CD4-positive, alpha-beta T cell treated with Interleukin-15 for 4 hours (primary cell): ENCODE data around the gene CARD9.

Experiments used
- DNase-seq: peaks from one replicate; pipeline ENCODE4 v3.0.0-alpha.2; 2020; ENCODE audit warnings: low spot score

CARD9 gene

DNA sequence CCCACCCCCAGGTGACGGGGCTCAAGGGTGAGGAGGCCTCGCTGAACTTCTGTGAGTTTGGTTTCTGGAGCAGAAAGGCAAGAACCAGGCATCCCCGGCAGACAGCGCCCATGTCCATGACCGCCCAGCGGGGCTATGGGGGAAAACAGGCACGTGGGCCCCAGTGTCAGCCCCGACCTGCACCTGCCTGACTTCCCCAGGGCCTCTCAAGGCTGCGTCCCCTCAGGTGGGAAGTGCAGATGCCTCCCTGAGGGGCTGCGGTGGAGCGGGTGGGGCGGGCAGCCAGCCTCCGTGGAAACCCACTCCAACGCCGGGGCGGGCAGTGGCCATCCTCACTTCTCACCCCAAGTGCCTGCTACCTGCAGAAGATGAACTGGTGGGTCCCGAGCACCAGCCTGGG, 6.9 kb upstream of the CARD9 start:
- no peak for DNase-seq

DNA sequence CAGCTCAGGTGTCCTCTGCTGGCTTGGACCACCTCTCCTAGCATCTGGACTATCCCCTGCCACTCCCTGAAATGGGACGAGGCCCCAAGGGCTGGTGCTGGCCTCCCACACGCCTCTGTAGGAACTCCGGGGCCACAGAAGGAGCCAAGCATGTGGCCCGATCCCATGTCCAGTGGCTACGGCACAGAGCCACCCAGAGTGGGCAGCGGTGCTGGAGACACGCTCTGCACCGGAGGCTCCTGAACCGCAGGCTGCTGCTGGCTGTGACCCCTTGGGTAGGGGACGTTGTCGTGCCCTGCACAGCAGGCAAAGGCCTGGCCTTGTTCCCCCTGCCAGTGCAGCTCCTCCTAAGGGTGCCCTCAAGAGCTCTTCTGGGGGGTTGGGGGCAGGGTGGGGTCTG, 6.4 kb upstream of the CARD9 start:
- DNase-seq: no peak

DNA sequence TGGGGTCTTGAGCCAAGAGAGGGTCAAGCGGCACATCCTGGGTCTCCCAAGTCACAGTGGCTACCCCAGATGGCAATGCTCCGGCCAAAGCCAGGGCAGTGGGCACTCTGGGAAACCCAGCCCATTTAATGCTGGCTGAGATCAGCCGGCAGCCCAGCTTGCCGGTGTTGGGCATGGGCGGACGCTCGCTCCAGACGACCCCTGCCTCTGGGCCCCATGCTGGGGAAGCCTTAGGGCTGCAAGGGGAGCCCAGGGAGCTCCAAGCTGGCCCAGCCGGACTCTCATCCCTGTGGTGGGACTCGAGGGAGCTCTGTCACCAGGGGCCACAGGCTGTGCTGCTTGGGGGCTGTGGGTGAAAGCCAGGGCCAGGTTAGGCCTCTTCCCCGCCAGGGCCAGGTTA, 5.9 kb upstream of the CARD9 start:
- DNase-seq: no peak

DNA sequence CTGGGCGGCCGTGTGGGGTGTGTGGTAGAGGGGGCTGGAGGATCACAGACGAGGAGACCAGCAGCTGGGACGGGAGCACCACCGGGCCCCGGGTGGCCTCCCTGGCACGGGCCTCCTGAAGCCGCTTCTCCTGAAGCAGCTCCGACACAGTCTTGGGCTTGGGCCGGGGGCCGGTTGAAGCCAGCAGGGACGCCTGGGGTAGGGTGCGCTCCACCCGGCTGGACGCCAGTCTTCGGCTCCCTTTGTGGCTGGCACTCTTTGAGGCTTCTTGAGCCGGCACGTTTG, 5.5 kb upstream of the CARD9 start:
- no peak for DNase-seq

DNA sequence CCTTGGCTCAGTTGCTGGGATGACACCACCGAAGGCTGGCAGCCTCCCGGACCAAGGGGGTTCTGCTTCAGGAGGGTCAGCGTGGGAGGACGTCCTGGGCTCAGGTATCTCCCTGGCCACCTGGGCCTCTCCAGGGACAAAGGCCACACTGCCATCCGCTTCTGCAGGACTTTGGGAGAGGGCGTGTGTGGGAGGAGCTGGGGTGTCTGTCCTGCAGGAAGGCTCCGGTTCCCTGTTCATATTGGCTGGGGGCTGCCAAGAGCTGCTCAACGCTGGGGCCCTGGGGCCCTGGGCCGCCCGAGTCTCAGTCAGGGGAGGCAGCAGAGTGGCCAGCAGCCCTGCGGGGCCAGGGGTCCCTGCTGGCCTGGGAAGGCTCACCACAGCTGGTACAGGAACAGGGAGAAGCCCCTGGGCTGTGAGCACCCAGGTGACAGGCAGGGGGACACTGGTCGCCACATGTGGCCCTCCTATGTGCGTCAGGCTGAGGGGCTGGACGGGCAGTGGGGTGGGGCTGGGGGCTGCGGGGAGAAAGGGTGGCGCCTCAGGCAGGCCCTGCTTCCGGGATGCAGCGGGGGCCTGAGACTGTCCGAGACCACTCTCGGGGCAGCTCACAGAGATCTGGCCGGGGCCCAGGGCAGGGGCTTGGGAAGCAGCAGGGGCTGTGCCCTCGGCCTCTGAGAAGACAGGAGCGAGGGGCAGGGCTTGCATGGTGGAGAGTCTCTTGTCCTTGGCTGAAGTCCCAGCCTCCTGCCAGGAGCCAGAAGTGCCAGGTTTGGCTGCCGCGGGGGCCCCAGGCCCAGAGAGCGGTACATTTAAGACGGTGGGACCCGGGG, 4.9 kb upstream of the CARD9 start:
- DNase-seq: no peak

DNA sequence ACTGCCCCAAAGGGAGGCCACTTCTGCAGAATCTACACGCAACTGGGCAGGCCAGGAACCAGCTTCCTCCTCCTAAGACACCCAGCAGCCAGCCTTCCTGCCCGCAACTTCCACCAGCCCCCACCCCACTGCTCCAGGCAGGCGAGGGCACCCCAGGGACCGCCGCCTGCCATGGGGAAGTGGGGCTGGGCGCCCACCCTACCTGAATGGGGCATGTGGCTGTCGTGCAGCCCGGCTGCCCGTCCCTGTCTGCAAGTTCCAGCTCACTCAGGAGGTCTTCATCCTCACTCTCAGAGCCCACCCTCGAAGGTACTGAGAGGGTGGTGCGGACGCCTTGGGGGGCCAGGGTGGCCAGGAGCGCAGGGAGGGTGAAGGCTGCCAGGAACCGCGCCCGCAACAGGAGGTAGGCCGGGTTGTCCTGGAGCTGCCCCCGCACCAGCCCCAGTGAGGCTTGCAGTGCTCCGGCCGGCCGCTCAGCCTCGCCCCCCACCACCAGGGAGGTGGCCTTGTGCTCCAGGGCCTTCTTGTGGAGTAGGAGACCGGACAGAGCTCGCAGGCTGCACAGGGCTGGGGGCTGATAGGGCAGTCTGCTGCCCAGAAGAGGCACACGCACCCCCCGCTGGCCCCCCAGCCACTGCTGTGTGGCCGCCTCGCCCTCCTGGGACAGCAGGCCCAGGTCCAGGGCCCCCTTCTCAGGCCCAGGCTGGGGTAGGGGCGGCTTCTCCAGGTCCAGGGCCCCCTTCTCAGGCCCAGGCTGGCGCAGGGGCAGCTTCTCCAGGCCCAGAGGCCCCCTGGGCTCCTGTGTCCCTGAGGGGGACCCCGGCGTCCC, 4.1 kb upstream of the CARD9 start:
- DNase-seq: no peak

GRCh38 chr9:136376457-136376856, 3.0 kb upstream of the CARD9 start:
- DNase-seq: no peak

DNA sequence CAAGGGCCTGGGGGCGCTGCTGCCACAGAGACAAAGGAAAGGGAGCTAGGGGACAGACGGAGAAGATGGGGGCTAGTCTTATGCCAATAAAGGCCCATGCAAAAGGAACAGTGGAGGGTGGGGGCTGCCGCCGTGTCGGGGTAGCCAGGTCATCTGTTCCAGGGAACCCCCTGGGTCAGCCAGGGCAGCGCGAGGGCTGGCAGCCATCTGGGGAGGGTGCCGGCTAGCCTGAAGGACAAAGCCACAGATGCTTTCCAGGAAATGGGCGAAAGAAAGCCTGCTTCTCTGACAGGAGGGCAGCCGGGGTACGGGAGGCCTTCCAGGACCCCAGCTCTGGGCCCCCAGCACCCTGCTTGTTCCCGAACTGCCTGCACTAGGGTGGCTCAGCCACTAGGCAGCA, 1.6 kb upstream of the CARD9 start:
- no peak for DNase-seq

DNA sequence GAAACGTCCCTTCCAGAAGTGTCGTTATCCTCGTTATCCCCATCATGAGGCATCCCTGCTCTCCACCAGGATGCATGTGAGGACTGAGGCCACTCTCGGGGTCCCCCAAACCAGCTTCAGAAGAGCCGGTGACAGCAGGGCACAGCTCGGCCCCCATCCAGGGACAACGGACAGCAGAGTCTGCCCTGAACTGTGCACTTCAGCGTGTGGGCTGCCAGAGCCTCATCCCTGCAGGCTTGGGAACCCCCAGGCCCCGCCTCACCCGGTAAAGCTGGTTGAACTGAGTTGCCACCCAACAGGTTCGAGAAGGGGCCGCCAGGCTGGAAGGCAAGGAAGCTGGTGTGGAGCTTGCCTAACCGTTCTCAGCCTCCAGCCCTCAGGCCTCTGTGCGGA, 710 bp upstream of the CARD9 start:
- no peak for DNase-seq

DNA sequence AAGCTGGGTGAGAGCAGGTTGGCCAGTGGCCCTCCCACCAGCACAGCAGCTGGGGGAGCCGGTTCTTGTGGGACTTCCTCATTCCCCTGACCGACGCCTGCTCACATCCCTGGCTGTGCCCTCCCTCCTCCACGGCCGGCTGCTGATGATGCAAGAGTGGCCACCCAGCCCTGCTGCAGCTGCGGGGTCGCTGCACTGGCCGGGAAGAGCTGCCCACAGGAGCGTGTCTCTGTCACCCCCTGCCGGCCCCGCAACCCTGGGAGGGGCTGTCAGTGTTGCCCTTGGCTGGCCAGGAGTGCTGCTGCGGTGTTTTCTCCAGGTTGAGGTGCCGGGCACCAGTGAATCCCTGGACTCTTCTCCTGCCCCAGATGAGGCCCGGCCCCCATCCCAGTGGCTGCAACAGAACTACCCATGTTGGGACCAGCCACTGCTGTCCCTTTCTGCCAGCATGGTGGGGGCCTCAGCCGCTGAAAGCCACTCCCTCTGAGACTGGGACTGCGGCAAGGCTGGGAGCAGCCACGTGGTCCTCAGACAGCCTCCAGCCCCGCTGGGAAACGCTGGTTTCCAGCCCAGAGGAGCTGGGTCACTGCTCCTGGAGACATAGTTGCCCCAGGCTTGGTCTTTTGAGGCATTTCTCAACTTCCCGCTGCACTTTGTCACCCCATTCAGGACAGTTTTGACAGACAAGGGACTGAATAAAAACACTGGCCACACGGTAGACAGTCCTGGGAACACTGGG, 739 bp downstream of the CARD9 start:
- no peak for DNase-seq

DNA sequence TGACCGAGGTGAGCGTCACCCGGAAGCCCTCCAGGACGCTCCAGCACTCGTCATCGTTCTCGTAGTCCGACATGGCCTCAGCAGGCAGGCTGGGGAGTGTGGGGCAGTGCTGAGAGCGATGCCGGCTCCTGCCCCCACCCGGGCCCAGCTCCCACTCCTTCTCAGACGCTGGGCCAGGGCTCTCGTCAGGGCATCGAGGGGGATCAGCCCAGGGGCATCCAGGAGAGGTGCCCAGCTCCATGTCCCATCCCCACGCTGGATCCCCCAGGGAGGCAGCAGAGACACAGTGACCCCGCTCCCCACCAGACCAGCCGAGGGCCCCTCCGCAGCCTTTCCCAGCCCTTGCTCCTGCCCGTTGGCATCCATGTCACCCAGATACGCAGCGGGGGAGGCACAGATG, 1.5 kb downstream of the CARD9 start:
- no peak for DNase-seq

- DNase-seq: no peak
Observed at GRCh38 chr9:136371533-136371880, 2.0 kb downstream of the CARD9 start.

- no peak for DNase-seq
Observed at GRCh38 chr9:136370687-136371532, 2.6 kb downstream of the CARD9 start.

DNA sequence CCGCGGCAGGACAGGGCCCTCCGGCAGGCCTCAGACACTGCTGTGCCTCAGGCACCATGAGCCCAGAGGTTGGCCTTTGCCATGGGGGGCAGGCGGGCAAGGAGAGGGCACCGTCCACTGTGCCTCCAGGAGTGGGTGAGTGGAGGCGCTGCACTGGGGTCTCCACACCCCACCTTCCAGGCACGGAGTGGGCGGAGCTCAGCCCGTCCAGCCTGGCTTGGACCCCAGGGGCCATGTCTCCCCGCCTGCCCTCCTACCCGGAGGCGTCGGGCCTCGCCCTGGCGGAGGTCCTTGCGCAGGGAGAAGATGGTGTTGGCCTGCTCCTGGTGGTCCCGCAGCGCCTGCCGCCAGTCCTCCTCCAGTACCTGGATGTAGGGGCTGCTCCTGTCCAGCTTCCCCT, 3.4 kb downstream of the CARD9 start:
- no peak for DNase-seq

- DNase-seq: no peak
Observed at GRCh38 chr9:136368190-136368589, 5.3 kb downstream of the CARD9 start.

DNA sequence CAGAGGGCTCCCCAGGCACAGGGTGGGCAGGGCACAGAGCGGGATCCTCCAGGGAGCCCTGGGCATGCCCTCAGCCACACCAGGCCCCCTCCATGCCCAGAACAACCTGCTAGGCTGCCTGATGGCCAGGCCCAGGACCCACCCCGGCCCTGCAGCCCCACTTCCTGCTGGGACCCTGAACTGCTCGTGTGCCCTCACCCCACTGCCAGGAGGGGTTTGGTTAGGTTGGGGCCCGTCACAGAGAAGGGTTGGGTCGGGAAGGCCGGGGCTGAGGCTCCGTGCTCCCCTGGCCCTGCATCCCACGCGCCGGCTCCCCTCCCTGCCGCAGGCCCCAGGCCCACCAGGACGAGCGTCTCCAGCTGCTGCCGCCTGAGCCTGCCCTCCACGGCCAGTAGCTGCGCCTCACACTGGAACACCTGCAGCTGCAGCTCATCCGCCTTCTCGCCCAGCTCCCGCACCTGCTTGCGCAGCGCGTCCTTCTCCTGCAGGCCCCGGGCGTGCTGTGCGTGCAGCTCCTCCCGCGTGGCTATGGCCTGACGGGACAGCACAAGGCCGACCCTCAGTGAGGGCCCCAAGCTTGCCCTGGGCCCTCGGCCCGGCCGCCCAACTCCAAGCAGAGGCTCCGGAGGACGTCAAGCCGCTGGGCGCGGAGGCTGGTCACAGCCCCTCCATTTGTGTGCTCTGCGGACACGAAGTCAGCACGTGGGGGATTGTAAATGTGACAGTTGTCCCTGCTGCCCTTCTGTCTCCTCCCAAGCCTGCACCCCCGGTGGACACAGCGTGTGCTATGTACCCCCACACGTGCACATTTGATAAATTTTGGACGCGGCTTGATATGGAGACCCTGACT, 5.9 kb downstream of the CARD9 start:
- DNase-seq: no peak

GRCh38 chr9:136366826-136367225, 6.6 kb downstream of the CARD9 start:
- no peak for DNase-seq

DNA sequence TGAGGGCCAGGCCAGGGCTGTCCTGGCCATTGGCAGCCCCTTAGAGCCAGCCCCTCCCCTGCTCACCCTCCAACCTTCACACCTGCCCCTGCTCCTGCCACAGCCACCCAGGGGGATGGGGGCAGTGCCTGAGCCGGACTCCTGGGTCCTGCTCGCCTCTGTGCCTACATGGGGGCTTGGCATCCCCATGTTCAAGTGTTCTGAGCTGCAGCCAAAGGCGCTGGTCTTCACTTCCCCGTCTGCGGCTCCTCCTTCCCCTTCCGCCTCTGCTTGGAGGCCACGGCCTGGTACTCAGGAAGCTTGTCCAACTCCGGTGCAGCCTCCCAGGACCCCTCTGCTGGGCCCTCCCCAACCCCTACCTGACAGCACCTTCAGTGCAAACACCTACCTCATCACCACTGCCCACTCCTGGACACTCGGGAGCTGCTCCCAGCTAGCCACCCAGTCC, 7.7 kb downstream of the CARD9 start:
- DNase-seq: no peak

GRCh38 chr9:136364942-136365774, 8.3 kb downstream of the CARD9 start:
- no peak for DNase-seq
